Heart left ventricle (tissue), 16 donors: Measurements from ENCODE around the gene C2orf81. TPM values are rescaled to one million over a fixed set of nuclear protein-coding genes. Genes with fewer than 3 reads are reported as not detected.

Source experiments
- ATAC-seq, 4 donors: fragments of 200-7000 bp; cut with Tn5 transposase; one replicate each; pipeline ENCODE4 v1.9.1; 2020 to 2022; ENCODE audit warnings: moderate library complexity in 4 of 4, mild to moderate bottlenecking in 3 of 4, moderate number of reproducible peaks in 1 of 4
- DNase-seq, 5 donors: peaks; one replicate each; pipeline ENCODE4 v3.0.0-alpha.2; 2020
- H3K27ac ChIP-seq, 12 donors: fragments of 200-600 bp; sonication (generic) in 4 of 12; one replicate each; pipeline versions ENCODE4 v1.5.0 to v1.8.0; 2016 to 2022; ENCODE audit warnings: mild to moderate bottlenecking in 2 of 12
- H3K27me3 ChIP-seq, 9 donors: fragments of 200-600 bp; sonication (generic) in 2 of 9; one replicate each; pipeline versions ENCODE4 v1.5.1 to v1.8.0; 2016 to 2022; ENCODE audit warnings: mild to moderate bottlenecking in 3 of 9
- H3K36me3 ChIP-seq, 9 donors: fragments of 200-600 bp; sonication (generic) in 2 of 9; one replicate each; pipeline versions ENCODE4 v1.5.0 to v1.8.0; 2018 to 2022; ENCODE audit warnings: mild to moderate bottlenecking in 2 of 9
- H3K4me1 ChIP-seq, 12 donors: fragments of 200-600 bp; sonication (generic) in 4 of 12; one replicate each; pipeline versions ENCODE4 v1.5.0 to v1.8.0; 2016 to 2022; ENCODE audit warnings: mild to moderate bottlenecking in 3 of 12
- H3K4me3 ChIP-seq, 12 donors: fragments of 200-600 bp; sonication (generic) in 4 of 12; one replicate each; pipeline versions ENCODE4 v1.5.0 to v1.8.0; 2017 to 2022; ENCODE audit warnings: mild to moderate bottlenecking in 9 of 12, moderate library complexity in 4 of 12
- H3K9me3 ChIP-seq, 12 donors: fragments of 200-600 bp; sonication (generic) in 4 of 12; one replicate each; pipeline versions ENCODE4 v1.5.0 to v1.8.0; 2016 to 2022; ENCODE audit warnings: mild to moderate bottlenecking in 1 of 12
- POLR2A ChIP-seq, 2 donors: fragments of 450-650 bp; IDR thresholded peaks; one replicate each; pipeline ENCODE4 v1.6.1; 2017; ENCODE audit warnings: antibody characterized with exemption in 2 of 2, mild to moderate bottlenecking in 2 of 2, moderate library complexity in 2 of 2
- WGBS, 4 donors: extraction: QIAGEN DNeasy Blood & Tissue Kit in 2 of 4; methylation state at CpG; one replicate each; pipeline versions ENCODE4 v1.1.5 to v1.1.7; 2013 to 2018; 5-methylcytosine and 5-hydroxymethylcytosine counted together
- intact Hi-C, 10 donors: fragments of 100-400 bp; cut with DNase I; formaldehyde crosslinking; loops; one replicate each; pipeline versions ENCODE4 v1.11.1 to v1.14.2; 2022
- polyA plus RNA-seq, 2 donors: library from polyadenylated mRNA; stranded (reverse); fragments of 200-250 nt; gene quantifications; one replicate each; pipeline ENCODE4 v1.2.3, GENCODE V29; 2013
- total RNA-seq, 9 donors: library from RNA; depleted of rRNA in 2 of 9; stranded (reverse); fragments of >200 nt in 2 of 9; fragmentation: NEBNext Ultra II Directional in 3 of 9; extraction: Animal tissue kit (Norgen Biotek cat#: 25700) in 3 of 9; gene quantifications; one replicate each; pipeline versions ENCODE4 v1.1.0 to v1.2.4, GENCODE V29; 2016 to 2023
- TF ChIP-seq, protein P1 (sequence below), 12 donors: fragments of 200-600 bp; sonication (generic) in 4 of 12; IDR thresholded peaks; one replicate each; pipeline versions ENCODE4 v1.5.0 to v1.8.0; 2018 to 2022; ENCODE audit warnings: antibody characterized with exemption in 12 of 12, mild to moderate bottlenecking in 5 of 12
- donor health status: ischemic (EF 13 %, LVEDD 7.1; RV severe dilation, severe dysfunction).
- donor health status: healthy with polysubstance abuse.
- donor health status: DM: no; HTN: yes; CAD: no.
- donor health status: DM: no; HTN: no; CAD: no.
- donor health status: ischemic (EF 25% LVEDD 6.9; RV normal size, moderate dysfunction).
- donor health status: ischemic (EF 25% LVEDD 5.7; RV mildly dilated, moderate dysfunction).
- donor health status: healthy.
- donor health status: DM: yes; HTN: yes; CAD: no.
- donor health status: ischemic (EF 35%, LVEDD 5.7; RV mildly dilated, moderate dysfunction).
- donor health status: nonischemic (EF 11% LVEDD 7.7; RV severe dilation, severe dysfunction).
- donor health status: DM: yes; HTN: yes; CAD: no.
- donor health status: PGD.
- donor health status: ischemic (EF 29% LVEDD 5.4; RV normal size, mild dysfunction).
- donor health status: nonischemic (EF 23%, LVEDD 6.1; RV moderate dilation, normal function).

The C2orf81 gene
- total and polyA plus RNA-seq, 11 donors = 0.48 to 2.3 (median 0.86) TPM

DNA sequence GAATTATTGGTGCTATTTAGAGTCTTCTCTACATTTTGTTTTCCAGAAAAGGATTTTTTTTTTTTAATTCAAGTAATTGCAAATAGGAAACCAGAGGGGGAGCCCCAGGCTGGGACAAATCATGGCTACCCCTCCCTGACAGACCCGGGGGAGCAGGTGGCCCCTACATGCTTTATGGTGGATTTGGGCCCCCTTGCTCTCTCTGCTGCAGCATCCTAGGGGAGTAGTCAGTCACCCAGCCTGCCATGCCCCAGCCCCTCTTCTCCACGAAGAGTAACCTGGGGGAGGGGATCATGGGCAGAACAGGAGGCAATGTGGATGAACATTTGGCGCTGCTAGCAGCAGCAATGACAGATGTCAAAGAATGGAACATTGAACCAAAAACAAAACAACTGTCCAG, 4.6 kb downstream of the C2orf81 start:
- Histone ChIP-seq H3K4me1 (peaks cover 0 to 53% (median 24%) of the 10 kb centered on the region in 12 donors), H3K9me3 (no peaks in the 10 kb centered on the region), H3K27me3 (no peaks in the 10 kb centered on the region), H3K27ac (no peak overlapping the region), H3K36me3 (no peaks in the 10 kb centered on the region), H3K4me3 (no peak overlapping the region)
- WGBS, 4 donors = 65 to 76% (median 70%) methylated on average over 3 of the region's 3 CpGs
- no peak for ATAC-seq
- DNase-seq = no peak
- TF ChIP-seq POLR2A (IDR thresholded peaks at IDR 0.05) = no peak
- TF ChIP-seq, protein P1, sequence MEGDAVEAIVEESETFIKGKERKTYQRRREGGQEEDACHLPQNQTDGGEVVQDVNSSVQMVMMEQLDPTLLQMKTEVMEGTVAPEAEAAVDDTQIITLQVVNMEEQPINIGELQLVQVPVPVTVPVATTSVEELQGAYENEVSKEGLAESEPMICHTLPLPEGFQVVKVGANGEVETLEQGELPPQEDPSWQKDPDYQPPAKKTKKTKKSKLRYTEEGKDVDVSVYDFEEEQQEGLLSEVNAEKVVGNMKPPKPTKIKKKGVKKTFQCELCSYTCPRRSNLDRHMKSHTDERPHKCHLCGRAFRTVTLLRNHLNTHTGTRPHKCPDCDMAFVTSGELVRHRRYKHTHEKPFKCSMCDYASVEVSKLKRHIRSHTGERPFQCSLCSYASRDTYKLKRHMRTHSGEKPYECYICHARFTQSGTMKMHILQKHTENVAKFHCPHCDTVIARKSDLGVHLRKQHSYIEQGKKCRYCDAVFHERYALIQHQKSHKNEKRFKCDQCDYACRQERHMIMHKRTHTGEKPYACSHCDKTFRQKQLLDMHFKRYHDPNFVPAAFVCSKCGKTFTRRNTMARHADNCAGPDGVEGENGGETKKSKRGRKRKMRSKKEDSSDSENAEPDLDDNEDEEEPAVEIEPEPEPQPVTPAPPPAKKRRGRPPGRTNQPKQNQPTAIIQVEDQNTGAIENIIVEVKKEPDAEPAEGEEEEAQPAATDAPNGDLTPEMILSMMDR (IDR thresholded peaks at IDR 0.05) = peak in 3 of 12 donors; percentile 4 to 12 (median 8)
- intact Hi-C loops = loop anchor here in 1 of 10 donors (5.0 kb wide), 1 partner anchor 41 kb away; the partner anchor contains the start of genes INO80B and WBP1

GRCh38 chr2:74415762-74416395, 5.5 kb downstream of the C2orf81 start:
- TF ChIP-seq, protein P1 (IDR thresholded peaks at IDR 0.05) = no peak
- TF ChIP-seq POLR2A (IDR thresholded peaks at IDR 0.05) = no peak
- 55 to 73% (median 59%) methylated on average over 34 to 35 of the region's 35 CpGs for WGBS, 4 donors

GRCh38 chr2:74414881-74415761, 6.3 kb downstream of the C2orf81 start:
- Histone ChIP-seq H3K27ac (peak overlapping the region in 11 of 12 donors; percentile 36 to 83 (median 58)), H3K27me3 (no peaks in the 10 kb centered on the region), H3K9me3 (no peaks in the 10 kb centered on the region), H3K4me3 (peak overlapping the region; percentile 42 to 77 (median 65)), H3K36me3 (no peaks in the 10 kb centered on the region), H3K4me1 (peaks cover 0 to 43% (median 20%) of the 10 kb centered on the region in 12 donors)
- intact Hi-C loops = loop anchor here in 2 of 10 donors (1.0 to 5.0 kb wide), 3 partner anchors 24 to 586 kb away; partner anchors contain the start of genes INO80B (in 1 of the 2) and WBP1 (in 1 of the 2)
- ATAC-seq = peak; percentile 51 to 81 (median 76)
- TF ChIP-seq POLR2A (IDR thresholded peaks at IDR 0.05) = no peak
- TF ChIP-seq, protein P1 (IDR thresholded peaks at IDR 0.05) = peak; percentile 23 to 69 (median 48)
- 4 to 10% (median 8%) methylated on average over 38 to 66 of the region's 66 CpGs for WGBS, 4 donors
- peak; percentile 66 to 80 (median 69) for DNase-seq

More at GRCh38 chr2:74415762-74416395, 5.5 kb downstream of the C2orf81 start:
- Histone ChIP-seq H3K27me3 (no peaks in the 10 kb centered on the region), H3K36me3 (no peaks in the 10 kb centered on the region), H3K4me3 (peak overlapping the region; percentile 42 to 77 (median 65)), H3K9me3 (no peaks in the 10 kb centered on the region), H3K4me1 (peaks cover 0 to 48% (median 23%) of the 10 kb centered on the region in 12 donors), H3K27ac (peak overlapping the region in 8 of 12 donors; percentile 35 to 83 (median 63))
- intact Hi-C loops = loop anchor here in 2 of 10 donors (2.0 to 5.0 kb wide), 2 partner anchors 23 to 41 kb away; partner anchors contain the start of genes INO80B (in 1 of the 2) and WBP1 (in 1 of the 2)
- peak in 1 of 4 donors; percentile 6 for ATAC-seq
- DNase-seq = no peak
